ENCODE results near the gene CREB5.
"Not testable (repeated sequence)": the region's sequence is repeated elsewhere in the genome, so short reads cannot be mapped to it uniquely, and the experiment has no call there.

The CREB5 gene

GRCh38 chr7:28588602-28589001, 176.3 kb downstream of the CREB5 start:
- no peak for DNase-seq

GRCh38 chr7:28591041-28591674, 178.8 kb downstream of the CREB5 start:
- no peak for DNase-seq

GRCh38 chr7:28591725-28592349, 179.5 kb downstream of the CREB5 start:
- no peak for DNase-seq

- no peak for DNase-seq
These were observed 180.5 kb downstream of the CREB5 start for GRCh38 chr7:28592861-28593260.

- no peak for DNase-seq
These were observed 182.8 kb downstream of the CREB5 start for GRCh38 chr7:28595076-28595475.

- DNase-seq = no peak
These were observed 183.5 kb downstream of the CREB5 start for GRCh38 chr7:28595801-28596200.

- DNase-seq = no peak
These were observed 184.1 kb downstream of the CREB5 start for GRCh38 chr7:28596245-28596935.

GRCh38 chr7:28597284-28597683, 185.0 kb downstream of the CREB5 start:
- DNase-seq = no peak

GRCh38 chr7:28598037-28598436, 185.7 kb downstream of the CREB5 start:
- not testable (repeated sequence) for DNase-seq

- no peak for DNase-seq
These were observed 186.3 kb downstream of the CREB5 start for GRCh38 chr7:28598586-28598985.

- no peak for DNase-seq
These were observed 187.1 kb downstream of the CREB5 start for GRCh38 chr7:28599411-28599810.

GRCh38 chr7:28602282-28602681, 190.0 kb downstream of the CREB5 start:
- DNase-seq = no peak

- DNase-seq = no peak
These were observed 193.2 kb downstream of the CREB5 start for GRCh38 chr7:28605427-28606085.

GRCh38 chr7:28606421-28606820, 194.1 kb downstream of the CREB5 start:
- no peak for DNase-seq

- no peak for DNase-seq
These were observed 195.5 kb downstream of the CREB5 start for GRCh38 chr7:28607855-28608193.

- DNase-seq = no peak
These were observed 195.9 kb downstream of the CREB5 start for GRCh38 chr7:28608237-28608656.

- DNase-seq = no peak
These were observed 196.4 kb downstream of the CREB5 start for GRCh38 chr7:28608731-28609130.

GRCh38 chr7:28609608-28610007, 197.3 kb downstream of the CREB5 start:
- DNase-seq = no peak

GRCh38 chr7:28611399-28611897, 199.1 kb downstream of the CREB5 start:
- DNase-seq = not testable (repeated sequence)

- no peak for DNase-seq
These were observed 200.9 kb downstream of the CREB5 start for GRCh38 chr7:28613262-28613661.

GRCh38 chr7:28615091-28615490, 202.8 kb downstream of the CREB5 start:
- no peak for DNase-seq

- no peak for DNase-seq
These were observed 205.1 kb downstream of the CREB5 start for GRCh38 chr7:28617308-28617880.

GRCh38 chr7:28618383-28618782, 206.1 kb downstream of the CREB5 start:
- no peak for DNase-seq
